Gastroesophageal sphincter (tissue), 4 donors: ENCODE data around the gene NOXO1. TPM values are rescaled to one million over a fixed set of nuclear protein-coding genes. Genes with fewer than 3 reads are reported as not detected.

Experiments used
- ATAC-seq: fragments of 150-250 bp; one replicate; pipeline ENCODE4 v1.9.1; 2016; ENCODE audit warnings: mild to moderate bottlenecking, moderate library complexity
- H3K27ac ChIP-seq, 4 donors: fragments of 200-600 bp; sonication (generic) in 3 of 4; 1 replicate in 3 of 4; 2 replicates in 1 of 4; pipeline ENCODE4 v1.5.1; 2016 to 2019
- H3K27me3 ChIP-seq: fragments of 200-600 bp; sonication (generic); one replicate; pipeline ENCODE4 v1.5.1; 2019
- H3K36me3 ChIP-seq, 2 donors: fragments of 200-600 bp; sonication (generic); one replicate each; pipeline ENCODE4 v1.5.1; 2019; ENCODE audit warnings: control low read depth in 1 of 2
- H3K4me1 ChIP-seq, 3 donors: fragments of 200-600 bp; sonication (generic); 1 replicate in 2 of 3; 2 replicates in 1 of 3; pipeline ENCODE4 v1.5.1; 2016 to 2019; ENCODE audit warnings: control low read depth in 2 of 3
- H3K4me3 ChIP-seq, 2 donors: fragments of 200-600 bp; sonication (generic); one replicate each; pipeline ENCODE4 v1.5.1; 2019; ENCODE audit warnings: mild to moderate bottlenecking in 1 of 2, moderate library complexity in 1 of 2
- H3K9me3 ChIP-seq, 3 donors: fragments of 200-600 bp; sonication (generic); one replicate each; pipeline ENCODE4 v1.5.1; 2017 to 2019; ENCODE audit warnings: control low read depth in 2 of 3
- CTCF ChIP-seq, 4 experiments: fragments of 200-600 bp in 2 of 4; fragments of 450-650 bp in 2 of 4; sonication (generic) in 1 of 4; IDR thresholded peaks; one replicate each; pipeline ENCODE4 v1.5.1; 2017 to 2019; ENCODE audit warnings: antibody characterized with exemption in 4 of 4, mild to moderate bottlenecking in 2 of 4, moderate library complexity in 2 of 4
- EP300 ChIP-seq: sonication (generic); formaldehyde crosslinking; IDR thresholded peaks from one replicate; pipeline ENCODE4 v1.6.1; 2017; ENCODE audit warnings: antibody characterized with exemption, mild to moderate bottlenecking
- POLR2A ChIP-seq, 2 donors: fragments of 450-650 bp; IDR thresholded peaks; one replicate each; pipeline ENCODE4 v1.6.1; 2017; ENCODE audit warnings: antibody characterized with exemption in 2 of 2, mild to moderate bottlenecking in 2 of 2, moderate library complexity in 1 of 2
- POLR2AphosphoS5 ChIP-seq: sonication (generic); formaldehyde crosslinking; IDR thresholded peaks from one replicate; pipeline ENCODE4 v1.6.1; 2017; ENCODE audit warnings: antibody characterized with exemption
- WGBS, 2 donors: methylation state at CpG; one replicate each; pipeline ENCODE4 v1.1.5; 2018; ENCODE audit warnings: low coverage in 1 of 2; 5-methylcytosine and 5-hydroxymethylcytosine counted together
- total RNA-seq, 4 donors: library from RNA; depleted of rRNA; stranded (reverse); fragments of >200 nt; gene quantifications; one replicate each; pipeline ENCODE4 v1.1.0, GENCODE V29; 2016

Gene NOXO1
- total RNA-seq, 4 donors from 2014 or later = 1.0 to 1.1 TPM; not detected in 2

GRCh38 chr16:1977875-1978268, 3.4 kb downstream of the NOXO1 start:
- peaks cover 0 to 56% of the 10 kb centered on the region in 2 donors for H3K36me3 ChIP-seq
- no peak for ATAC-seq
- peaks cover 91% of the 10 kb centered on the region for H3K27me3 ChIP-seq

GRCh38 chr16:1976951-1977874, 4.1 kb downstream of the NOXO1 start:
- Histone ChIP-seq H3K4me3 (no peak overlapping the region), H3K4me1 (peaks cover 0 to 44% (median 16%) of the 10 kb centered on the region in 3 donors), H3K36me3 (peaks cover 0 to 56% of the 10 kb centered on the region in 2 donors), H3K9me3 (no peaks in the 10 kb centered on the region), H3K27ac (no peak overlapping the region), H3K27me3 (peaks cover 84% of the 10 kb centered on the region)
- no peak for ATAC-seq
- 100% methylated on average over 3 of the region's 33 CpGs; no CpG with 5 or more reads in 1 of the 2 donors for whole genome bisulfite sequencing, 2 donors
- TF ChIP-seq CTCF (IDR thresholded peaks at IDR 0.05) (no peak), EP300 (no peak), POLR2AphosphoS5 (no peak), POLR2A (IDR thresholded peaks at IDR 0.05) (no peak)

More at GRCh38 chr16:1977875-1978268, 3.4 kb downstream of the NOXO1 start:
- Histone ChIP-seq H3K4me1 (peaks cover 0 to 39% (median 11%) of the 10 kb centered on the region in 3 donors), H3K9me3 (no peaks in the 10 kb centered on the region), H3K4me3 (no peak overlapping the region), H3K27ac (no peak overlapping the region)
- TF ChIP-seq POLR2A (IDR thresholded peaks at IDR 0.05) = no peak
- TF ChIP-seq EP300 = no peak
- TF ChIP-seq POLR2AphosphoS5 = no peak
- TF ChIP-seq CTCF (IDR thresholded peaks at IDR 0.05) = no peak
- no CpG with 5 or more reads among the region's 18 CpGs for WGBS, 2 donors

- TF ChIP-seq POLR2A (IDR thresholded peaks at IDR 0.05) = no peak
- TF ChIP-seq CTCF (IDR thresholded peaks at IDR 0.05) = no peak
- TF ChIP-seq POLR2AphosphoS5 = no peak
- TF ChIP-seq EP300 = no peak
- peaks cover 0 to 48% (median 18%) of the 10 kb centered on the region in 3 donors for H3K4me1 ChIP-seq
- no peaks in the 10 kb centered on the region for H3K9me3 ChIP-seq
- ATAC-seq = no peak
- H3K27ac ChIP-seq = no peak overlapping the region
- H3K4me3 ChIP-seq = no peak overlapping the region
- no CpG with 5 or more reads among the region's 8 CpGs for WGBS, 2 donors
- peaks cover 74% of the 10 kb centered on the region for H3K27me3 ChIP-seq
- H3K36me3 ChIP-seq = peaks cover 0 to 56% of the 10 kb centered on the region in 2 donors
Observed at GRCh38 chr16:1976216-1976520, 5.1 kb downstream of the NOXO1 start.

GRCh38 chr16:1975432-1976215, 5.6 kb downstream of the NOXO1 start:
- H3K36me3 ChIP-seq = peaks cover 0 to 56% of the 10 kb centered on the region in 2 donors
- no peaks in the 10 kb centered on the region for H3K9me3 ChIP-seq
- H3K27me3 ChIP-seq = peaks cover 68% of the 10 kb centered on the region
- no peak for ATAC-seq
- no peak for TF ChIP-seq CTCF (IDR thresholded peaks at IDR 0.05)
- TF ChIP-seq POLR2AphosphoS5 = no peak
- no peak for TF ChIP-seq EP300
- TF ChIP-seq POLR2A (IDR thresholded peaks at IDR 0.05) = no peak
- peaks cover 0 to 53% (median 21%) of the 10 kb centered on the region in 3 donors for H3K4me1 ChIP-seq
- no peak overlapping the region for H3K4me3 ChIP-seq
- H3K27ac ChIP-seq = no peak overlapping the region
- 80% methylated on average over 3 of the region's 33 CpGs; no CpG with 5 or more reads in 1 of the 2 donors for WGBS, 2 donors
